Measurements from ENCODE around the gene KLK5.
"Not testable (repeated sequence)": the region's sequence is repeated elsewhere in the genome, so short reads cannot be mapped to it uniquely, and the experiment has no call there.

KLK5 gene, protein sequence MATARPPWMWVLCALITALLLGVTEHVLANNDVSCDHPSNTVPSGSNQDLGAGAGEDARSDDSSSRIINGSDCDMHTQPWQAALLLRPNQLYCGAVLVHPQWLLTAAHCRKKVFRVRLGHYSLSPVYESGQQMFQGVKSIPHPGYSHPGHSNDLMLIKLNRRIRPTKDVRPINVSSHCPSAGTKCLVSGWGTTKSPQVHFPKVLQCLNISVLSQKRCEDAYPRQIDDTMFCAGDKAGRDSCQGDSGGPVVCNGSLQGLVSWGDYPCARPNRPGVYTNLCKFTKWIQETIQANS

GRCh38 chr19:50952910-50953309, at the start of gene KLK5:
TSS of gene KLK5 (minus strand) at chr19:50953038. CDS start at chr19:50952657, 381 bp downstream.
- no peak for DNase-seq

- DNase-seq, result no peak
These were observed 49.3 kb upstream of the KLK5 start for GRCh38 chr19:51002089-51002532.

DNA sequence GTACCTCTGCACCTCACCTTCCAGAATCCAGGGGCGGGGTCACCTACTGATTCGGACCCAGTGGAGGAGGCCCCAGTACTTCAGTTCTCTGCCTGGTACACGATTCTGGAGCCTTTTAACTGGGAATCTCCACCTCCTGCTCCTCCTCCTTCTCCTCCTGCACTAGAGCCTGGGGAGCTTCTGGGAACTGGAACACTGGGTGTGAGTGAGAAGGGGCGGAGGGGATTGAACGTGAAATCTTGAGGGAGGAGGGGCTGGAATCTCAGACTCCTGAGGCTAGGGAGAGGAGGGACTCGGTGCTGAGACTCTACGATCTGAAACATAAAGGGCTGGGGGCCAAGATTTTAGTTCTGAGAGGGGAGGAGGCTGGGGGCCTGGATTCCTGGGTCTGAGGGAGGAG, 48.7 kb upstream of the KLK5 start, which contains the start of gene KLK8:
KLK8 (minus strand) TSS at position 90 of the 400 bp plus-strand sequence. CDS start 437 bp downstream, outside the sequence.
- no peak for DNase-seq

- DNase-seq, result no peak
These were observed 48.1 kb upstream of the KLK5 start for GRCh38 chr19:51000981-51001380.

DNA sequence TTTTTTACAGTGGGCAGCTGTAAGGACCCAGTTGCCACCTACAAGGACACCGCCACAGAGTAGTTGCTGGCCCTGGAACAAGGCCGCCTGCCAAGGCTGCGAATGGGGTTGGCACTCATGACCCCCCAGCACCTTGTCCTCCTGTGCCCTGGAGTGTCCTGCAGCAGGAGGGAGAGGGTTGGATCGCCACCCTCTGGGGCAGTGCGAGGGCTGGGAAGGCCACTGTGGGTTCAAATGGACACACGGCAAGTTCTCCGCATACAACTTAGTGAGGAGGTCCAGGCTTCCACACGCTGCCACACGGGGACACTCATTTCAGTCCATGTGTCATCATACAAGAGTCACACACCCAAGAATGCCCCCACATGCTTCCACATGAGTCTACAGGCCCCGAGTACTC, 47.6 kb upstream of the KLK5 start:
- no peak for DNase-seq

DNA sequence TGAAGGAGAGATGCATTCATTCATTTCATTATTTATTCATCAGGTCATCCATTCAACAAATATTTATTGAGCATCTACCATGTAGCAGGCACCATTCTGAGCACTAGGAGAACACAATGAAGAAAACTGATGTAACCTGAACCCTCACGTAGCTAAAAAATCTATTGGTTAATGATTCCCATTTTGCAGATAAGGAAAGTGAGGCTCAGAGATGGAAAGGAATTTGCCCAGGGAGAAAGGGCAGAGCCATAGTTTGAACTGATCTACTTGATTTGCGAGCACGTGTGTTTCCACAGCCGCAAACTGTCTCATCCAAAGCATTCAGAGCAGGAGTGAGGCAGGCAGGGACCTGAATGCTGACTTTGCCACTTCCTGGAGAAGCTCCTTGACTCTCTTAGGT, 45.8 kb upstream of the KLK5 start:
- no peak for DNase-seq

DNA sequence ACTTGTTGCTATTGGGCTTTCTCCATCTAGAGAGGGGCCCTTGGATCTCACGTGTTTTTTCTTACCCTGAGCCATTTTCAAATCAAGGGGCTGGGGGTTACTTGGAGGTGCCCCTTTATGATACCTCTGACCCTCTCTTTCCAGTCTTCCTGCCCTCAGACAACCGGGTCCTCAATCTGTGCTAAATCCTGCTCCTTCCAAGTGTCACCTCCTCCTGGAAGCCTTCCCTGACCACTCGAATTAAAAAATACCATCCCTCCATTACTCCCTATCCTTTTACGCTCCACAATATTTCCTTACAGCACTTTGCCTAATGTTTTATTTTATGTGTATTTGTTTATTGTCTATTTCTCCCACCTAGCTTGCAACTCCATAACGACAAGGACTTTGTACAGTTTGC, 45.2 kb upstream of the KLK5 start:
- DNase-seq, result no peak

GRCh38 chr19:50994129-50994528, 41.3 kb upstream of the KLK5 start:
- no peak for DNase-seq

DNA sequence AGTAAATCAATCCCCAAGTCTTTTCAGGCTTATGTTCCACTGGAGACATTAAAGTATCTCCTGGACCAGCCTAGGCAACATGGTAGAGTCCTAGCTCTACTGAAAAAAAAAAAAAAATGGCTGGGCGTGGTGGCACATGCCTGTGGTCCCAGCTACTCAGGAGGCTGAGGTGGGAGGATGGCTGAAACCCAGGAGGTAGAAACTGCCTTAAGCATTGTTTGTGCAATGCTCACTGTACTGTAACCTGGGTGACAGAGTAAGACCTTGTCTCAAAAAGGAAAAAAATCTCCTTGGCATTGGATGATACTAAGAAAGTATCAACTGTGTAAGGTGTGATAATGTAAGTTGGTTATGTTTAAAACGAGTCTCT, 39.8 kb upstream of the KLK5 start:
- no peak for DNase-seq

GRCh38 chr19:50984416-50984815, 31.6 kb upstream of the KLK5 start:
- DNase-seq, result not testable (repeated sequence)

DNA sequence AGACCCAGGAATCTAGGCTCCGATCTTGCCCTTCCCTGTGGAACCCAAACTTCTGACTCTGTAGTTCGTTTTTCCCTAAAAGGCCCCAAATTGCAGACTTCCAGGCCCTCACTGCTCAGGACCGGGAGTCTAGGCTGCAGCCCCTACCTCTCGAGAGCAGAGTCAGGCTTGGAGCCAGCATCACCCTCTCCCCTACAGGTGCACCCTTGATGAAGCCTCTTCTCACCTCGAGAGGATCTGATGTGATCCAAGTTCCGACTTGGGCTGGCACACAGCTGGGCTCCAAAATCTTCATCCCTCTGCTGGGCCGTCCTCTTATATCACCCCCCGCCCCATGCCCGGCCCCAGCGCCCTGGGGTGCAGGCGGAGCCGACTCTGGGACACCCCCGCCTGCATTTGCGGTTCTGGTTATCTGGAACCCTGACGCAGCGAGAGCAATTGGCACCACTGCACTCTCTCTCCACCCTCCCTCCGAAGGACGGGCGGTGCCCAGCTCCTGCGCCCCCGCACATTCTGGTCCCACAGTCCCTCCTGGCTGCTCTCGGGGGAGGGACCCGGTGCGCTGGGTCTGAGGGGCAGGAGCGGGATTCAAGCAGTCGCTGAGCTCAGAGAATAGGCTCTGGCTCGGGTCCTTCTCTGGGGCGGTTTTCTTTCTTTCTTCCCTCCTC, 30.9 kb upstream of the KLK5 start, which contains the start of gene KLK7:
KLK7 (minus strand) TSS at position 293 of the 668 bp plus-strand sequence. CDS start 1,518 bp downstream, outside the sequence.
- DNase-seq, result no peak

- no peak for DNase-seq
These were observed 29.3 kb upstream of the KLK5 start for GRCh38 chr19:50982186-50982585.

GRCh38 chr19:50981587-50982146, 28.8 kb upstream of the KLK5 start:
- DNase-seq, result no peak

DNA sequence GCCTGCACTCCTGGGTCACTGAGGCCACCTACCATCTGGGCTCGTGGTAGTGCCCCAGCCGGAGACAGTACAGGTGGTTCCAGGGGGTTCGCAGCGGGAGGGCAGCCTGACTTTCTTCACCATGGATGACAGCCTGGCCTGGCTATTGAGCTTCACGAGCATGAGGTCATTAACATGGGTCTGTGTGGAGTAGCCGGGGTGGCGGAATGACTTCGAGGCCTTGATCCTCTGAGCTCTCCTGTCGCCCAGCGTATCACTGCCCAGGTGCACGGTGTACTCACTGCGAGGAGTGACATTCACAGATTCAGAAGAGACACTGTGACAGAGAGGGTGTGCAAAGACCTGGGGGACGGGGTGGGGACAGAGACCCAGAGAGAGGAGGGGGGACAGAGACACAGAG, 27.4 kb upstream of the KLK5 start:
- DNase-seq, result no peak

DNA sequence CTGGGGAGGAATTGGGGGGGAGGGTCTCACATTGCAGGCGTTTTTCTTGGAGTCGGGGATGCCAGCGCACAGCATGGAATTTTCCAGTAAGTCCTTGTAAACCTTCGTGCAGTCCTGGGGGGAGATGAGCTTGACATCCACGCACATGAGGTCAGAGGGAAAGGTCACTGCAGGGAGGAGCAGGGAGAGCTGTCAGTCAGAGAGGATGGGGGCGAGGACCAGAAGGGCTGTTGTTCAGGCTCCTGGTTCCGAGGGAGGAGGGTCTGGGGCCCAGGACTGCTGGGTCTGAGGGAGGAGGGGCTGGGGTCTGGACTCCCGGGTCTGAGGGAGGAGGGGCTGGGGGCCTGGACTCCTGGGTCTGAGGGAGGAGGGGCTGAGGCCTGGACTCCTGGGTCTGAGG, 26.9 kb upstream of the KLK5 start:
- DNase-seq, result no peak

DNA sequence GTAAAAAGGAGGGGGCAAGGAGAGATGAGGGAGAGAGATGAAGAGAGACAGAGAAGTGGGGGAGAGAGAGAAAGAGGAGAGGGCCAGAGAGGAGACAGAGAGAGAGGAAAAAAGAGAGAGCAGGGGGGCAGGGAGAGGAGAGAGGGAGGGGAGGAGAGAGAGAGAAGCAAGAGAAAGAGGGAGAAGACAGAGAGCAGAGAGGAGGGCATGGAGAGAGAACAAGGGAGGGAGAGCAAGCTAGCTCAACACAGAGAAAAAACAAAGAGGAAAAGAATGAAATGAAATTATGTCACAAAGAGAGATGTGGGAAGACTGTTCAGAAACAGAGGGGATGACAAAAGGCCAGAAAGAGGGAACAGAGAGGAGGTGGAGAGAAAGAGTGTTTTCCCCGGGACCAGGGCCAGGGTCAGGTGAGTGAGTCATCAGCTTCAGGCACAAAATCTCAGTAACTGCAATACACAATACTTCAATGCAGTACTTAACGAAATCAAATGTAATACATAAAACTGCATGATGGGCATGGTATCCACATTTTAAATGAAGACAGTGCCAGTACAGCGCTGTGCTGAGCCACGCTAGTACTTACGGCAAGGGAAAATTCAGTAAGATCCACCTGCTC, 26.0 kb upstream of the KLK5 start:
- no peak for DNase-seq

DNA sequence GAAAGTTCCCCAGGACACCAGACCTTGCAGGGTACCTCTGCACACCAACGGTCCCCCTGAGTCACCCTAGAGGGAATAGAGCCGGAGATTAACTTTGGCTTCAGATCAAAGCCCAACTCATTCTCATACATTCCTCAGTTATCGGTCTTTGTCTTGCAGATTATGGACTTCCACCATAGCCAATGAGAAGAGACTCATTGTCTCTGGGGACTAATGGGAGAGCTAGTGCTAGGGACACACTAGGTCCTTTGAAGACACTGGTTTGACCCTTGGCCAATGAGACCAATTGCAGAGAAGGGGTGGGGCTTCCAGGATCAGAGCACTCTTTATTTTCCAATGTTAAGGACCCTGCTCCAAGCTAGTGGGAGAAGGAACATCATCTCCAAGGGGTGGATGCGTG, 24.8 kb upstream of the KLK5 start:
- no peak for DNase-seq

- no peak for DNase-seq
These were observed 22.9 kb upstream of the KLK5 start for GRCh38 chr19:50975766-50976165.

GRCh38 chr19:50974702-50975556, 22.1 kb upstream of the KLK5 start:
- no peak for DNase-seq

- DNase-seq, result no peak
These were observed 20.0 kb upstream of the KLK5 start for GRCh38 chr19:50972795-50973376.

GRCh38 chr19:50969810-50970209, 17.0 kb upstream of the KLK5 start:
- not testable (repeated sequence) for DNase-seq

DNA sequence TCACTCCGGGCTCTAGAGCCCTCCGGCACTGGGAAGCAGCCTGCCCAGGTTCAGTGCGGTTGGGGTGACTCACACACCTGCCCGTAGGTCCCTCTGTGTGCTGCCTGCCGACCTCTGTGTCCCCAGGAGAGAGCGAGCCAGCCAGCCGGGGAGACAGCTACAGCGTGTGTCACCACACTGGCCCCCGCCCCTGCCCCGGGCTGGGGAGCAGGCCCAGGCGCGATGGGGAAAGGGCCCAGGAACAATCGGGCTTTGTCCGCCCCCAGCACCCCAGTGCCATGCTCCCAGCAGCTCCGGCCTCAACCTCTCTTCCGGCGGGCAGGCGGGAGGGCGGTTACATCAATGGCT, 16.5 kb upstream of the KLK5 start, which contains the start of gene KLK6:
KLK6 (minus strand) TSS at position 179 of the 348 bp plus-strand sequence. CDS start 1,487 bp downstream, outside the sequence.
- no peak for DNase-seq

Data from activated T-cell treated with anti-CD3 and anti-CD28 coated beads, Interleukin-2, amount 50 U/mL, for 1 hour (primary cell).